GM12801 (cell line): ENCODE results near the gene KRT23.

ENCODE experiments used
- CTCF ChIP-seq: IDR thresholded peaks from one replicate; pipeline ENCODE4 v1.5.1; 2011; ENCODE audit warnings: control low read depth; ENCODE audit not compliant: insufficient read length; ENCODE audit errors: extremely low read depth

The KRT23 gene

GRCh38 chr17:40909351-40909750 is 28.1 kb downstream of the KRT23 start:
- no peak for TF ChIP-seq CTCF

GRCh38 chr17:40906613-40907012 is 30.8 kb downstream of the KRT23 start:
- TF ChIP-seq CTCF: no peak

GRCh38 chr17:40905370-40905769 is 32.1 kb downstream of the KRT23 start:
- no peak for TF ChIP-seq CTCF

GRCh38 chr17:40903129-40903847 is 34.2 kb downstream of the KRT23 start:
- TF ChIP-seq CTCF: no peak

- TF ChIP-seq CTCF: no peak
Measured at GRCh38 chr17:40902498-40902897, 34.9 kb downstream of the KRT23 start.

GRCh38 chr17:40901981-40902474 is 35.4 kb downstream of the KRT23 start:
- no peak for TF ChIP-seq CTCF

- no peak for TF ChIP-seq CTCF
Measured at GRCh38 chr17:40900809-40901356, 36.6 kb downstream of the KRT23 start.
